Uterus (tissue), 2 donors: ENCODE measurements around the gene SYNGR3.

ENCODE experiments used
- POLR2A ChIP-seq, 2 donors: fragments of 450-650 bp; IDR thresholded peaks; one replicate each; pipeline ENCODE4 v1.6.1; 2016; ENCODE audit warnings: antibody characterized with exemption in 2 of 2, mild to moderate bottlenecking in 1 of 2, moderate library complexity in 1 of 2
- TF ChIP-seq, protein P1 (sequence below), 4 experiments: fragments of 200-600 bp in 2 of 4; fragments of 450-650 bp in 2 of 4; sonication (generic) in 2 of 4; IDR thresholded peaks; one replicate each; pipeline ENCODE4 v1.5.1; 2016 to 2019; ENCODE audit warnings: antibody characterized with exemption in 4 of 4, mild to moderate bottlenecking in 2 of 4, moderate library complexity in 1 of 4

DNA sequence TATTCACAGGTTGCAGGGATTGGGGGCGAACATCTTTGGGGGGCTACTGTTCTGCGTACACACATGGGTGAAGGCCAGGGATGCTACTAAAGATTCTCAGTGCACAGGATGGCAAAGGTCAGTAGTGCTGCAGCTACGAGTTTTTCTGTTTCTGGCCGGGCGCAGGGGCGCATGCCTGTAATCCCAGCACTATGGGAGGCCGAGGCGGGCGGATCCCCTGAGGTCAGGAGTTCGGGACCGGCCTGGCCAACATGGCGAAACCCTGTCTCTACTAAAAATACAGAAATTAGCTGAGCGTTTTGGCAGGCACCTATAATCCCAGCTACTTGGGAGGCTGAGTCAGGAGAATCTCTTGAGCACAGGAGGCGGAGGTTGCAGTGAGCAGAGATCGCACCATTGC is 23.8 kb downstream of the SYNGR3 start:
- TF ChIP-seq, protein P1, sequence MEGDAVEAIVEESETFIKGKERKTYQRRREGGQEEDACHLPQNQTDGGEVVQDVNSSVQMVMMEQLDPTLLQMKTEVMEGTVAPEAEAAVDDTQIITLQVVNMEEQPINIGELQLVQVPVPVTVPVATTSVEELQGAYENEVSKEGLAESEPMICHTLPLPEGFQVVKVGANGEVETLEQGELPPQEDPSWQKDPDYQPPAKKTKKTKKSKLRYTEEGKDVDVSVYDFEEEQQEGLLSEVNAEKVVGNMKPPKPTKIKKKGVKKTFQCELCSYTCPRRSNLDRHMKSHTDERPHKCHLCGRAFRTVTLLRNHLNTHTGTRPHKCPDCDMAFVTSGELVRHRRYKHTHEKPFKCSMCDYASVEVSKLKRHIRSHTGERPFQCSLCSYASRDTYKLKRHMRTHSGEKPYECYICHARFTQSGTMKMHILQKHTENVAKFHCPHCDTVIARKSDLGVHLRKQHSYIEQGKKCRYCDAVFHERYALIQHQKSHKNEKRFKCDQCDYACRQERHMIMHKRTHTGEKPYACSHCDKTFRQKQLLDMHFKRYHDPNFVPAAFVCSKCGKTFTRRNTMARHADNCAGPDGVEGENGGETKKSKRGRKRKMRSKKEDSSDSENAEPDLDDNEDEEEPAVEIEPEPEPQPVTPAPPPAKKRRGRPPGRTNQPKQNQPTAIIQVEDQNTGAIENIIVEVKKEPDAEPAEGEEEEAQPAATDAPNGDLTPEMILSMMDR (IDR thresholded peaks at IDR 0.05): no peak
- TF ChIP-seq POLR2A (IDR thresholded peaks at IDR 0.05): no peak
